ENCODE measurements around the gene AEN.

The AEN gene

GRCh38 chr15:88655103-88655553 lies 34.0 kb downstream of the AEN start:
- FAIRE-seq (no peak), DNase-seq (ENCODE audit: insufficient read length, low spot score) (no peak)
- TF ChIP-seq CTCF (IDR thresholded peaks at IDR 0.05; ENCODE audit: insufficient read depth, missing control alignments), result no peak

GRCh38 chr15:88655800-88656488 lies 34.8 kb downstream of the AEN start:
- FAIRE-seq (no peak), DNase-seq (ENCODE audit: insufficient read length, low spot score) (no peak)
- TF ChIP-seq CTCF (IDR thresholded peaks at IDR 0.05; ENCODE audit: insufficient read depth, missing control alignments), result no peak

GRCh38 chr15:88656760-88657221 lies 35.7 kb downstream of the AEN start:
- TF ChIP-seq CTCF (IDR thresholded peaks at IDR 0.05; ENCODE audit: insufficient read depth, missing control alignments), result no peak
- FAIRE-seq, result no peak
- no peak for DNase-seq (ENCODE audit: insufficient read length, low spot score)

- no peak for DNase-seq (ENCODE audit: insufficient read length, low spot score)
- FAIRE-seq, result no peak
- peak; percentile 66 for TF ChIP-seq CTCF (IDR thresholded peaks at IDR 0.05; ENCODE audit: insufficient read depth, missing control alignments)
These were observed 36.4 kb downstream of the AEN start for GRCh38 chr15:88657326-88658069.

- FAIRE-seq, result no peak
- no peak for TF ChIP-seq CTCF (IDR thresholded peaks at IDR 0.05; ENCODE audit: insufficient read depth, missing control alignments)
- no peak for DNase-seq (ENCODE audit: insufficient read length, low spot score)
These were observed 37.2 kb downstream of the AEN start for GRCh38 chr15:88658070-88658965.

- FAIRE-seq, result no peak
- DNase-seq (ENCODE audit: insufficient read length, low spot score), result no peak
- TF ChIP-seq CTCF (IDR thresholded peaks at IDR 0.05; ENCODE audit: insufficient read depth, missing control alignments), result no peak
These were observed 38.1 kb downstream of the AEN start for GRCh38 chr15:88658972-88659931.

Data from D721Med (cell line).